NB4 (cell line): ENCODE results near the gene CAMTA1.
"Not testable (repeated sequence)": the region's sequence is repeated elsewhere in the genome, so short reads cannot be mapped to it uniquely, and the experiment has no call there.

ENCODE experiments used
- MYC ChIP-seq: IDR thresholded peaks from 2 replicates; pipeline ENCODE4 v1.6.1; 2011; ENCODE audit warnings: low read depth, low read length
- POLR2A ChIP-seq: IDR thresholded peaks from 2 replicates; pipeline ENCODE4 v1.6.1; 2011; ENCODE audit warnings: mild to moderate bottlenecking; ENCODE audit not compliant: insufficient read length; ENCODE audit errors: extremely low read depth
- TF ChIP-seq, protein P1 (sequence below): IDR thresholded peaks from one replicate; pipeline ENCODE4 v1.5.1; 2012; ENCODE audit warnings: low read depth, low read length
- TF ChIP-seq, protein P2 (sequence below): IDR thresholded peaks from 2 replicates; pipeline ENCODE4 v1.6.1; 2011; ENCODE audit warnings: low read depth, low read length

DNA sequence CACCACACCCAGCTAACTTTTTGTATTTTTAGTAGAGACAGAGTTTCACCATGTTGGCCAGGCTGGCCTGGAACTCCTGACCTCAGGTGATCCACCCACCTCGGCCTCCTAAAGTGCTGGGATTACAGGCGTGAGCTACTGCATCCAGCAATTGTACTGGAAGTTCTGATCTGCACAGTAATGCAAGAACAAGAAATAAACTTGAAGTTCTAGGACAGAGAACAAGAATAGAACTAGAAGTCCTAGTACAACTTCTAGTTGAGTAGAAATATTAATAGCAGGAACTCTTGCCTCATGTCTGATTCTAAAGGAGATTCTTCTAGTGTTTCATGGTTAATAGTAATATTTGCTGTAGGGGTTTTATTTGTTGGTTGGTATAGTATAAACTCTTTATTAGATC, 383.3 kb downstream of the CAMTA1 start:
- TF ChIP-seq, protein P1, sequence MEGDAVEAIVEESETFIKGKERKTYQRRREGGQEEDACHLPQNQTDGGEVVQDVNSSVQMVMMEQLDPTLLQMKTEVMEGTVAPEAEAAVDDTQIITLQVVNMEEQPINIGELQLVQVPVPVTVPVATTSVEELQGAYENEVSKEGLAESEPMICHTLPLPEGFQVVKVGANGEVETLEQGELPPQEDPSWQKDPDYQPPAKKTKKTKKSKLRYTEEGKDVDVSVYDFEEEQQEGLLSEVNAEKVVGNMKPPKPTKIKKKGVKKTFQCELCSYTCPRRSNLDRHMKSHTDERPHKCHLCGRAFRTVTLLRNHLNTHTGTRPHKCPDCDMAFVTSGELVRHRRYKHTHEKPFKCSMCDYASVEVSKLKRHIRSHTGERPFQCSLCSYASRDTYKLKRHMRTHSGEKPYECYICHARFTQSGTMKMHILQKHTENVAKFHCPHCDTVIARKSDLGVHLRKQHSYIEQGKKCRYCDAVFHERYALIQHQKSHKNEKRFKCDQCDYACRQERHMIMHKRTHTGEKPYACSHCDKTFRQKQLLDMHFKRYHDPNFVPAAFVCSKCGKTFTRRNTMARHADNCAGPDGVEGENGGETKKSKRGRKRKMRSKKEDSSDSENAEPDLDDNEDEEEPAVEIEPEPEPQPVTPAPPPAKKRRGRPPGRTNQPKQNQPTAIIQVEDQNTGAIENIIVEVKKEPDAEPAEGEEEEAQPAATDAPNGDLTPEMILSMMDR: not testable (repeated sequence)
- not testable (repeated sequence) for TF ChIP-seq POLR2A, MYC
- TF ChIP-seq, protein P2, sequence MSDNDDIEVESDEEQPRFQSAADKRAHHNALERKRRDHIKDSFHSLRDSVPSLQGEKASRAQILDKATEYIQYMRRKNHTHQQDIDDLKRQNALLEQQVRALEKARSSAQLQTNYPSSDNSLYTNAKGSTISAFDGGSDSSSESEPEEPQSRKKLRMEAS: not testable (repeated sequence)
